ENCODE measurements around the gene AQP2.

GRCh38 chr12:49904601-49905000 is 45.9 kb upstream of the AQP2 start:
- no peak for TF ChIP-seq CTCF (conservative IDR thresholded peaks at IDR 0.05; ENCODE audit: low read depth in 2 of 2)
- TF ChIP-seq CREB1 (CRISPR knock-in tag; IDR thresholded peaks at IDR 0.05; ENCODE audit: low read depth): no peak
- TF ChIP-seq POLR2AphosphoS5 (IDR thresholded peaks at IDR 0.05; ENCODE audit: low read depth): no peak
- no peak for TF ChIP-seq EZH2 (IDR thresholded peaks at IDR 0.05; ENCODE audit: low read depth, unreplicated experiment)
- no peak for TF ChIP-seq EZH2phosphoT487 (IDR thresholded peaks at IDR 0.05; ENCODE audit: unreplicated experiment)

All from GM23338 (cell line).